Kidney (tissue), 14 donors: Measurements from ENCODE around the gene IDE. TPM values are rescaled to one million over a fixed set of nuclear protein-coding genes. Genes with fewer than 3 reads are reported as not detected.

ENCODE experiments used
- DNase-seq, 5 donors: peaks; one replicate each; pipeline ENCODE4 v3.0.0-alpha.2; 2013 to 2020
- FAIRE-seq: peaks from 2 replicates; lab custom pipeline; 2012; peaks lifted over from hg19 to GRCh38; lab: Jason Lieb, UNC
- H3K27ac ChIP-seq, 2 donors: one replicate each; pipeline ENCODE4 v1.7.0; 2013; ENCODE audit warnings: low read depth in 2 of 2, low read length in 2 of 2, inconsistent platforms in 1 of 2
- H3K27me3 ChIP-seq: one replicate; pipeline ENCODE4 v1.7.1; 2013; ENCODE audit warnings: low read length, inconsistent platforms; ENCODE audit not compliant: control insufficient read depth, insufficient read depth
- H3K36me3 ChIP-seq, 3 donors: one replicate each; pipeline versions ENCODE4 v1.7.0 to v1.7.1; 2013; ENCODE audit warnings: low read length in 3 of 3, control low read depth in 1 of 3, inconsistent platforms in 1 of 3; ENCODE audit not compliant: insufficient read depth in 3 of 3, control insufficient read depth in 2 of 3
- H3K4me1 ChIP-seq, 3 donors: one replicate each; pipeline versions ENCODE4 v1.7.0 to v1.7.1; 2013; ENCODE audit warnings: low read length in 3 of 3, inconsistent platforms in 1 of 3, low read depth in 1 of 3; ENCODE audit not compliant: control insufficient read depth in 2 of 3, insufficient read depth in 2 of 3
- H3K4me3 ChIP-seq, 3 donors: one replicate each; pipeline versions ENCODE4 v1.7.0 to v1.8.1; 2013; ENCODE audit warnings: low read length in 3 of 3, control low read depth in 1 of 3, inconsistent platforms in 1 of 3
- H3K9ac ChIP-seq, 3 donors: one replicate each; pipeline versions ENCODE4 v1.7.0 to v1.7.1; 2013; ENCODE audit warnings: low read length in 3 of 3, control low read depth in 1 of 3, inconsistent platforms in 1 of 3
- H3K9me3 ChIP-seq, 3 donors: one replicate each; pipeline versions ENCODE4 v1.7.0 to v1.7.1; 2013; ENCODE audit warnings: low read length in 3 of 3, control low read depth in 1 of 3, inconsistent platforms in 1 of 3; ENCODE audit not compliant: control insufficient read depth in 2 of 3, insufficient read depth in 1 of 3
- intact Hi-C: fragments of 100-400 bp; cut with DNase I; formaldehyde crosslinking; loops from one replicate; pipeline ENCODE4 v1.11.1; 2022
- polyA plus RNA-seq: library from polyadenylated mRNA; stranded (reverse); fragments of 350-450 nt; fragmentation: Illumina TruSeq; extraction: RNeasy Lipid Tissue Mini Kit (QIAGEN cat#74804); gene quantifications from one replicate; pipeline ENCODE4 v1.2.3, GENCODE V29; 2014; ENCODE audit warnings: low read depth, low replicate concordance; ENCODE audit not compliant: insufficient read depth
- total RNA-seq: library from RNA; stranded (reverse); fragmentation: NEBNext Ultra II Directional; extraction: Animal tissue kit (Norgen Biotek cat#: 25700); gene quantifications from one replicate; pipeline ENCODE4 v1.2.1, GENCODE V29; 2021
- TF ChIP-seq, protein P1 (sequence below): IDR thresholded peaks from 3 replicates; pipeline ENCODE4 v1.5.1; 2012; ENCODE audit warnings: mild to moderate bottlenecking, moderate library complexity, borderline replicate concordance; ENCODE audit not compliant: insufficient read depth; ENCODE audit errors: extremely low read depth
- donor health status: control.
- donor health status: control.
- donor health status: control.
- donor health status: control.
- donor health status: control.
- donor health status: DM: yes; HTN: yes; CAD: no.
- donor health status: Normal renal cell carcinoma (clear cell type).

Gene IDE
- total and polyA plus RNA-seq, 2 donors from 2014 or later: 8.6 to 40.5 TPM

DNA sequence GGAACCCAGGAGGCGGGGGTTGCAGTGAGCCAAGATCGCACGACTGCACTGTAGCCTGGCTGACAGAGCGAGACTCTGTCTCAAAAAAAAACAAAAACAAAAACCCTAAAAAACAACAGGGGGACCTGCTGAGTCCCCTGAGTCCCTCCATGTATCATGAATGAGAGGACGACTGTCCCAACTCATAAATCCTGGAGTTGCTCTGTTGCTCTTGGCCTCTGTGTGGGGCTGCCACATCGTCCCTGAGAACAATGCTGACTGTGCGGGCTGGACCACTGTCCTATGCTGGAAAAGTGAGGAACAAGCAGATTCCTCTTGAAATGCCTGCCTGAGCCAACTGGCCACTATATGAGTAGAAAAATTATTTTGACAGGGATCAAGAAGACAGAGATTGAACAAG lies 122.5 kb downstream of the IDE start:
- Histone ChIP-seq H3K9me3 (no peaks in the 10 kb centered on the region), H3K4me1 (no peaks in the 10 kb centered on the region), H3K27me3 (no peaks in the 10 kb centered on the region), H3K36me3 (peaks cover 0 to 13% (median 12%) of the 10 kb centered on the region in 3 donors), H3K9ac (no peak overlapping the region), H3K27ac (no peak overlapping the region), H3K4me3 (no peak overlapping the region)
- intact Hi-C loops: no loop called here
- DNase-seq (no peak), FAIRE-seq (no peak)
- TF ChIP-seq, protein P1, sequence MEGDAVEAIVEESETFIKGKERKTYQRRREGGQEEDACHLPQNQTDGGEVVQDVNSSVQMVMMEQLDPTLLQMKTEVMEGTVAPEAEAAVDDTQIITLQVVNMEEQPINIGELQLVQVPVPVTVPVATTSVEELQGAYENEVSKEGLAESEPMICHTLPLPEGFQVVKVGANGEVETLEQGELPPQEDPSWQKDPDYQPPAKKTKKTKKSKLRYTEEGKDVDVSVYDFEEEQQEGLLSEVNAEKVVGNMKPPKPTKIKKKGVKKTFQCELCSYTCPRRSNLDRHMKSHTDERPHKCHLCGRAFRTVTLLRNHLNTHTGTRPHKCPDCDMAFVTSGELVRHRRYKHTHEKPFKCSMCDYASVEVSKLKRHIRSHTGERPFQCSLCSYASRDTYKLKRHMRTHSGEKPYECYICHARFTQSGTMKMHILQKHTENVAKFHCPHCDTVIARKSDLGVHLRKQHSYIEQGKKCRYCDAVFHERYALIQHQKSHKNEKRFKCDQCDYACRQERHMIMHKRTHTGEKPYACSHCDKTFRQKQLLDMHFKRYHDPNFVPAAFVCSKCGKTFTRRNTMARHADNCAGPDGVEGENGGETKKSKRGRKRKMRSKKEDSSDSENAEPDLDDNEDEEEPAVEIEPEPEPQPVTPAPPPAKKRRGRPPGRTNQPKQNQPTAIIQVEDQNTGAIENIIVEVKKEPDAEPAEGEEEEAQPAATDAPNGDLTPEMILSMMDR: no peak

DNA sequence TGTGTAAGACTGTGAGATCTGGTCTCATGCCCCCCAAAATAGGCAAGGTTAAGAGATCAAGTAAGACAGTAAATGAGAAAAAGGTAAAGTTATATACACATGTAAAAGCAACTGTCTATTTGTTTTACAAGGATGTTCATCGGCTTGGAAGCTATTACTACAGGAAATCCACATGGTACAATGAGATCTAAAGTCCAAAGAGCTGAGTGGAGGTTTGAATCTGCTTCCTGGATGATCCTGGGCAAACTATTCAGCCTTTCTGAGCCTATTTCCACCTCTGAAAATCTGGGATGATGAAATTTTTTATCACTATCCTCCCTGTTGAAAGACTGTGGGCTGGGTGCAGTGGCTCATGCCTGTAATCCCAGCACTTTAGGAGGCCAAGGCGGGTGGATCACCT lies 123.0 kb downstream of the IDE start:
- Histone ChIP-seq H3K27me3 (no peaks in the 10 kb centered on the region), H3K9ac (no peak overlapping the region), H3K9me3 (no peaks in the 10 kb centered on the region), H3K36me3 (peaks cover 0 to 10% (median 7%) of the 10 kb centered on the region in 3 donors), H3K27ac (no peak overlapping the region), H3K4me1 (no peaks in the 10 kb centered on the region), H3K4me3 (no peak overlapping the region)
- intact Hi-C loops: no loop called here
- FAIRE-seq (no peak), DNase-seq (no peak)
- TF ChIP-seq, protein P1: no peak

DNA sequence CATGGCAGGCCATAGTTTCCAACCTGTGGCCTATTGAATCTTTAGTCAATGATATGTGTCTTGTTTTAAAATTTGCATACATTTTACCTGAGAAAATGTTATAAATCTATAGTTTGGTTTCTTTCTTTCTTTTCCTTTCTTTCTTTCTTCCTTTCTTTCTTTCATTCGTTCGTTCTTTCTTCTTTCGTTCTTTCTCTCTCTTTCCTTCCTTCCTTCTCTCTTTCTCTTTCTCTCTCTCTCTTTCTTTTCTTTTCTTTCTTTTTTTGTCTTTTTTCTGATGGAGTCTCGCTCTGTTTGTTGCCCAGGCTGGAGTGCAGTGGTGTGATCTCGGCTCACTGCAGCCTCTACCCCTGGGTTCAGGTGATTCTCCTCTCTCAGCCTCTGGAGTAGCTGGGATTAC lies 133.3 kb downstream of the IDE start:
- no peak for FAIRE-seq
- Histone ChIP-seq H3K9ac (no peak overlapping the region), H3K4me1 (no peaks in the 10 kb centered on the region), H3K36me3 (no peaks in the 10 kb centered on the region), H3K9me3 (no peaks in the 10 kb centered on the region), H3K4me3 (no peak overlapping the region), H3K27ac (no peak overlapping the region), H3K27me3 (no peaks in the 10 kb centered on the region)
- TF ChIP-seq, protein P1: no peak
- no peak for DNase-seq
- intact Hi-C loops: no loop called here

DNA sequence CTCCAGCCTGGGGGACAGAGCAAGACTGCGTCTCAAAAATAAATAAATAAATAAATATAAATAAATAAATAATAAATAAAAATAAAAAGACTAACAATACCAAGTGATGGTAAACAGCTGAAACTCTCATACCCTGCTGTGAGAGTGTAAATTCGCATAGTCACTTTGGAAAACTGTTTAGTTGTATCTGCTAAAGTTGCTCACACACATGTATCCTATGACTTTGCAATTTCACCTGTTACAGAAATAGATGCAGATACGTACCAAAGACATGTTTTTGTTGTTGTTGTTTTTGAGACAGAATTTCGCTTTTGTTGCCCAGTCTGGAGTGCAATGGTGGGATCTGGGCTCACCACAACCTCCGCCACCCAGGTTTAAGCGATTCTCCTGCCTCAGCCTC lies 135.7 kb downstream of the IDE start:
- intact Hi-C loops: no loop called here
- Histone ChIP-seq H3K4me1 (no peaks in the 10 kb centered on the region), H3K9ac (no peak overlapping the region), H3K36me3 (no peaks in the 10 kb centered on the region), H3K27me3 (no peaks in the 10 kb centered on the region), H3K9me3 (no peaks in the 10 kb centered on the region), H3K4me3 (no peak overlapping the region), H3K27ac (no peak overlapping the region)
- TF ChIP-seq, protein P1: no peak
- FAIRE-seq (no peak), DNase-seq (no peak)
